ENCODE measurements around the gene FAM118A.

DNA sequence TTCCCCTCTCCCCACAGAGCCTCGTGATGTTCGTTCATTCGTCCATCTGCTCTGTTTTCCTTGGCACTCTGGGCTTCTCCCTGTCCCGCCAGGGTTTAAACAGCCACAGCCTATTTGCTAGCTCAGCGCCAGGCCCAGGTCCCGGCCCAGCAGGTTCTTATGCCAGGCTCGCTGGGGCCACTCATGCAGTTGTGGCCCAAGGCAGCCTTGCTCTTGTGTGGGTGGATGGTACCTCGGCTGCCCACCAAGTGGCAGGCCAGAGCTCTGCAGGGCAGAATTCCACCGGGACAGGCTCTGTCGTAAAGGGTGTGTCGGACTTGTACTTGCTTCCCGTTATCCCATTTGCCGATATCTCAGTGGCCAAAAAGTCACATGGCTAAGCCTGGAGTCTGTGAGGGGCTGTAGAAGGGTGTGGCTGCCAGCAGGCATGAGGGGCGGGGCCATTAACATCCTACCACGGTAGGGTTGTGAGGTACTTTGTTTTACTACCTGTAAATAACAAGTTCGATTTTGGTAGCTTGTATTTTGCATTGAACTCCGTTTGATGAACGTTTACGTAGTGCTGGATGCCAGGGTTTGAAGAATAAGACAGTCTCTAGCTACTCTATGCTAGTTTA lies 7.9 kb downstream of the FAM118A start:
- TF ChIP-seq, protein P1, sequence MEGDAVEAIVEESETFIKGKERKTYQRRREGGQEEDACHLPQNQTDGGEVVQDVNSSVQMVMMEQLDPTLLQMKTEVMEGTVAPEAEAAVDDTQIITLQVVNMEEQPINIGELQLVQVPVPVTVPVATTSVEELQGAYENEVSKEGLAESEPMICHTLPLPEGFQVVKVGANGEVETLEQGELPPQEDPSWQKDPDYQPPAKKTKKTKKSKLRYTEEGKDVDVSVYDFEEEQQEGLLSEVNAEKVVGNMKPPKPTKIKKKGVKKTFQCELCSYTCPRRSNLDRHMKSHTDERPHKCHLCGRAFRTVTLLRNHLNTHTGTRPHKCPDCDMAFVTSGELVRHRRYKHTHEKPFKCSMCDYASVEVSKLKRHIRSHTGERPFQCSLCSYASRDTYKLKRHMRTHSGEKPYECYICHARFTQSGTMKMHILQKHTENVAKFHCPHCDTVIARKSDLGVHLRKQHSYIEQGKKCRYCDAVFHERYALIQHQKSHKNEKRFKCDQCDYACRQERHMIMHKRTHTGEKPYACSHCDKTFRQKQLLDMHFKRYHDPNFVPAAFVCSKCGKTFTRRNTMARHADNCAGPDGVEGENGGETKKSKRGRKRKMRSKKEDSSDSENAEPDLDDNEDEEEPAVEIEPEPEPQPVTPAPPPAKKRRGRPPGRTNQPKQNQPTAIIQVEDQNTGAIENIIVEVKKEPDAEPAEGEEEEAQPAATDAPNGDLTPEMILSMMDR (IDR thresholded peaks at IDR 0.05; ENCODE audit: insufficient read depth, low read depth, low read length), result peak; percentile 17
- TF ChIP-seq EZH2 (IDR thresholded peaks at IDR 0.05; ENCODE audit: insufficient read depth, low read length), result no peak

Data from astrocyte (in vitro differentiated cells and primary cell).